NCI-H1930 (cell line): ENCODE data around the gene SHISA5.
"Not testable (repeated sequence)": the region's sequence is repeated elsewhere in the genome, so short reads cannot be mapped to it uniquely, and the experiment has no call there.

Experiments
- DNase-seq, 2 experiments: peaks; one replicate each; lab custom pipeline; 2025; lab: John Stamatoyannopoulos, UW

Gene SHISA5

GRCh38 chr3:48504051-48504946 is at the start of gene SHISA5:
TSS of gene SHISA5 (minus strand) at chr3:48504174. CDS start at chr3:48504094, 80 bp downstream.
- no peak for DNase-seq

DNA sequence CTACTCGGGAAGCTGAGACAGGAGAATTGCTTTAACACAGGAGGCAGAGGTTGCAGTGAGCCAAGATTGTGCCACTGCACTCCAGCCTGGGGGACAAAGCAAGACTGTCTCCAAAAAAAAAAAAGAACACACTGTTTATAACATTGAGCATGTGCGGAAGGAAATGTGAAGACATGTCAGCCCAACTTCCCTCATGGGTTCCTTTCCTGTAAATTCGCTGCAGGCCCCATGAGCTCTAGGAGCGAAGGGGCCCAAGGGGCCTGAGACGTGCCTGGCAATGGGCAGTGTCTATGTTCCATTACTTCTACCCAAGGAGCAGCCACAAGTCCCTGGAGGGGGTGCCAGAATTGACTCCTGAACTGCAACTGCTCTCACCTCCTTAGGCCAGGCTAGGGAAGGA is 49.4 kb upstream of the SHISA5 start:
- DNase-seq = no peak

DNA sequence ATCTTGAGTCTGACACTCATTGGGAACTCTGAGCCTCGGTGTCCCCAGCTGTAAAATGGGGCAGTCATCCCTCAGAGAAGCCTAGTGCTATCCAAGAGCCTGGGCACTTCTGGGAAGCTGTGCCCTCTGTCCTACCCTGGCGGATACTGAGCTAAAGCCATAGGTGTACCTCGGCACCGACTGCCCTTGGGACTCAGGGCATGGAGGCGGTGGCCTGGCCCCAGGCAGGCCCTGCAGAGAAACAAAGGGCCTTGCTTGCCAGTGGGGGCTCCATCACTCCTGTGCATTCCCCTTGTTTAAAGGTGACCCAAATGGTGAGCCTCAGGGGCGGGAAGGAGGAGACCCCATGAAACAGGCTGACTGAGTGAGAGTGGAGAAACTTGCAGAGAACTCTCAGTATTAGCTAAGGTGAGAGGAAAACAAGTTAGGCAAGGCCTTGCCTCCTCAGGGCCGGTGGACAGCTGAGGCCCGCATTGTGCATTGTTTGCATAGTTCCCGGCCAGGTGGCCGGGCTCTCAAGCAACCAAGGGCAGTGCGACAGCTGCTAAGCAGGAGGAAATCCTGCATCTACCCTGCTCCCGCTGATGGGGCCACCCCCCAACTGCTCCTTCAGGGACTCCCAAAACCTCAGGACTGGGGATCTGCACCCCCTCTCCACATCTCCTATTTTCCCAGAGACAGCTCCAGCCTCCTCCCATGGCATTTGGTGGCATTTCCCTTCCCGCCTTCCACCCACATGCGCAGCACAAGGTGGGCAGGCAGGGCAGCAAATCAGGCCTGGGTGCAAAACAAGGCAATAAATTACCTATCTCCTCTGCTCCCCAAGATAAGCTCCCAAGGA is 48.4 kb upstream of the SHISA5 start:
- no peak for DNase-seq

GRCh38 chr3:48551651-48552050 is 47.7 kb upstream of the SHISA5 start:
- DNase-seq = not testable (repeated sequence)

- DNase-seq = peak; percentile 38 to 52
These were observed 45.0 kb upstream of the SHISA5 start for GRCh38 chr3:48548729-48549705.

GRCh38 chr3:48548126-48548525 is 44.2 kb upstream of the SHISA5 start:
- no peak for DNase-seq

GRCh38 chr3:48546203-48546829 is 42.3 kb upstream of the SHISA5 start:
- DNase-seq = no peak

DNA sequence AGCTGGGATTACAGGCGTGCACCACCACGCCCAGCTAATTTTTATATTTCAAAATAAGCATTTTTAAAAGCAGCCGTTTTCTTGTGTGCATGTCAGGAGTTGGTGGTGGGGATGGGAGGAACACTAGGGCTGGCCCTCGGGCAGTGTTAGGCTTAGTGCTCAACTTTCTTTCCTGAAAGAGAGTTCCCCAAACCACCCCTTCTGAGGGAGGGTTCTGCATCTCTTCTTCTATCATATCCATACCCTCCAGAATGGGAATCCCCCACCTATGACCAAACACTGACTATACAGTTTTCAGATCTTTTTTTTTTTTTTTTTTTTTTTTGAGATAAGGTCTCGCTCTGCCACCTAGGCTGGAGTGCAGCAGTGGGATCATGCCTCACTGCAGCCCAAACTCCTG is 40.2 kb upstream of the SHISA5 start:
- DNase-seq = no peak

DNA sequence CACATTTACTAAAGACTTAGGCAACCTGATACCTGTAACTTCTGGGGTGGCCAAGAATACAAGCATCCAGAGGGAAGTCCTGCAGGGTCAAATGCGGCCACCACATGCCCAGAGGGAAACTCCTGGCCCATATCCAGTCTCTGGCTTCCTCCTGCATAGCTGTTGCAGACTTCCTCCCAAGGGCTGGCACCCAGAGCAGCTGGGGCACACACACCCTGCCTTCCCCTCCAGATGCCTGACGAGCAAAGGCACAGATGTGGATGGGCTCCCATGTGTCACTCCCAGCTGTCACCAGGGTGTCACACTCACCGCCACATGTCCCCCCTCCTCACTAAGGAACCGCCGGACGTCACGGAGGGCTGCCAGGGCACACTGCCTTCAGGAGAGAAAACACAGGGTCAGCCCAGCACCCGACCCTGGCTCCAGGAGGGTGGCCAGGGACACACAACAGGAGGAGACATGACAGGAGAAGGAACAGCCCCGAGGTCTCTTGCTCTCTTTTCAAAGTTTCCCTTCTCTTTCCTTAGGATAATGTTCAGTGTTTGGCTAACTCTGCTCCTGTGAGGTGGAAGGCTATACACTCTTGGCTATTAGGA is 39.4 kb upstream of the SHISA5 start:
- DNase-seq = no peak

GRCh38 chr3:48538451-48538850 is 34.5 kb upstream of the SHISA5 start:
- no peak for DNase-seq

DNA sequence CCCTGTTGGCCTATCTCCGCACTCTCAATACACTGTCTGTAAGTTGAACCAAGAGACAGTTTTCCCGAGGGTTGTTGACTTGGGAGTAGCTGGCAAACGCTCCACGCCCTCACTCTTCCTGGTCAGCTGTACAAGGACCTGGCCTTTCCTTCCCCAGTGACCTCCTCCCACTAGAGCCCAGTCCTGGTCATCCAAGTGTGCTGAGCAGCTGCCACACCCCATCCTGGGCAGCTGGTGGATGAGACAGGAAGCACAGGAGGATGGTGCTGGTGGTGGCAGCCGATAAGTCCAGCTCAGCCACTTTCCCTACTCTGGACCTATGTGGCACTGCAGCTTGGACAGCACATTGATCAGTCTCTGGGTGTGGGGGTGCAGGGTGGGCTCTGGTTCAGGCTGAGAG is 32.8 kb upstream of the SHISA5 start:
- no peak for DNase-seq

GRCh38 chr3:48536116-48536515 is 32.1 kb upstream of the SHISA5 start:
- DNase-seq = no peak

DNA sequence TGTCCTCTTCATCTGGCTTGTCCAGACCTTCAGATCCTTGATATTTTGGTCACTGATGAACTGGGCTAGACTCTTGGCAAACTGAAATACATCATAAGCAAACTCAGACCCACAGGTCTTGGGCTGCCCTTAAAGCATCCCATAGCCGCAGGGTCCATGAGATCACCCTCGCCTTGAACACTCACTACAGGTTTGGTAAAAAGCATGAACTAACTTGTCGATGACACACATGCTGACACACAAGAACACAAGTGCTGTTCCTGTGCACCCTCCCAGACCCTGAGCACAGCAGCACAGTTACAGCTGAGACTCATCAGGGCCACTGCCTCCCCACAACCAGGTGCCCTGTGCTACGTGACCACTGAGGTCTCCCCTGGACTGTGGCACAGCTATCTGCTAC is 31.6 kb upstream of the SHISA5 start:
- no peak for DNase-seq

DNA sequence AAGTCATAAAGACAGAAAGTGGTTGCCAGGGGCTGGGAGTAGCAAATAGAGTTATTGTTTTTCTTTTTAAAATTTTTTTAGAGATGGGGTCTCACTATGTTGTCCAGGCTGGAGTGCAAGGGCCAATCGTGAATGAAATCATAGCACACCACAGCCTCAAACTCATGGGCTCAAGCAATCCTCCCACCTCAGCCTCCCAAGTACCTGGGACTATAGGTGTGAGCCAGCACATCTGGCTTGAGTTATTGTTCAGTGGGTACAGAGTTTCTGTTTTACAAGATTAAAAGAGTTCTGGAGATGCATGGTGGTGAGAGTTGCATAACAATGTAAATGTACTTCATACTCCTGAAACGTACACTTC is 29.0 kb upstream of the SHISA5 start:
- DNase-seq = no peak

GRCh38 chr3:48532271-48532976 is 28.4 kb upstream of the SHISA5 start:
- no peak for DNase-seq

DNA sequence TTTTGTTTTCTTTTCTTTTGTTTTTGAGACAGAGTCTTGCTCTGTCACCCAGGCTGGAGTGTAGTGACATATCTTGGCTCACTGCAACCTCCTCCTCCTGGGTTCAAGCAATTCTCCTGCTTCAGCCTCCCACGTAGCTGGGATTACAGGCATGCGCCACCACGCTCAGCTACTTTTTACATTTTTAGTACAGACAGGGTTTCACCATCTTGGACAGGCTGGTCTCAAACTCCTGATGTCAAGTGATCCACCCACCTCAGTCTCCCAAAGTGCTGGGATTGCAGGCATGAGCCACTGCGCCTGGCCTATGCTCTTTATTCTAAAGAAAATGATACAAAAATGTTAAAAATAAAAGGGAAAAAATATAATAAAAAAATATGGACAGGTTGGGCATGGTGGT is 26.7 kb upstream of the SHISA5 start:
- DNase-seq = not testable (repeated sequence)

DNA sequence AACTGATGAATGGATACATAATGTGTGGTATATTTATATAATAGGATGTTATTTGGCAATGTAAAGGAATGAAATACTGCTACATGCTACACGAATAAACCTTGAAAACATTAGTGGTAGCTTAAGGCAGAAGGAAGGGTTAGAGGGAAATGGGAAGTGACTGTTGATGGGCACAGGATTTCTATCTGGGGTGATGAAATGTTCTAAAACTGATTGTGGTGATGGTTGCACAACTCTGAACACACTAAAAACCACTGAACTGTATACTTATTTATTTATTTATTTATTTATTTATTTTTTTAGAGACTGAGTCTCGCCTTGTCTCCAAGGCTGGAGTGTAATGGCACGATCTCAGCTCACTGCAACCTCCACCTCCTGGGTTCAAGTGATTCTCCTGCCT is 24.8 kb upstream of the SHISA5 start:
- no peak for DNase-seq

GRCh38 chr3:48528048-48528447 is 24.1 kb upstream of the SHISA5 start:
- no peak for DNase-seq

DNA sequence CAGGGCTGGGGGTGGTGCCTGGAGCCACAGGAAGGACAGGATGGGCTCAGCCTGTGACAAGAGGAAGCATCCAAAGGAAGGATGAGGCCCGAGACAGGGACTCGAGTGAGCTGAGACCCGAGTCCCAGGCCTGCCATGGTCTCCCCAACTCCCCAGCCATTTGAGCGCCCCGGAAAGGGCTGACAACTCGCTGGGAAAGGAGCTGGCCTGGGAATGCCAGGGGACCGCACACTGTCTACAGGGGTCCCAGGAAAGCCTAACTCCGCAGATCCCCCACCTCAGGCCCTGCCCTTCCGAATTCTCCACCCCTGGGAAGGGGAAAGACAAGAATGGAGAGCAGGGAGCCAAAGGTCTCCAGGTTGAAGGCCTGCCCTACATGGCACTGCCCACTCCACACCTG is 21.0 kb upstream of the SHISA5 start:
- DNase-seq = no peak

DNA sequence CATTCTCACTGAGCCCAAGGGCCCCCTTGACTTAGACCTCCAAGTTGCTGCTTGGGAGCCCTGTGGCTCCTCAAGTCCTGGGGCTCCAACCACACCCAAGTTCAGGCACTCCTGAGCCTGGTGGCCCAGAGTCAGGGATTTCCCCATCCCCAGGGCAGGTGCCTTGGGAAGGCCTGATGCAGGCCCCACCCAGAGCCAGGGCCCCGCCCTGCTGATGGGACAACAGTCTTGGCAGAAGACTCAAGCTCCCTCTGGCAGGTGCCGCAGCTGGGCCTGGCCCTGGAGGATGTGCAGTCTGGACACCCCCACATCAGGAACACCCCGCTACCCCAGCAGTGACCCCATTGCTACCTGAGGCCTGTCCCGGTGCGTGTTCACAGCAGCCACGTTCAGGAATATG is 17.7 kb upstream of the SHISA5 start:
- no peak for DNase-seq
